Esophagus squamous epithelium (tissue), 5 donors: ENCODE measurements around the gene MED13L. TPM values are rescaled to one million over a fixed set of nuclear protein-coding genes. Genes with fewer than 3 reads are reported as not detected.

Experiments used
- DNase-seq: peaks from one replicate; lab custom pipeline; 2025; lab: John Stamatoyannopoulos, UW
- H3K27ac ChIP-seq, 4 donors: fragments of 200-600 bp; sonication (generic); one replicate each; pipeline ENCODE4 v1.5.1; 2016 to 2019; ENCODE audit warnings: mild to moderate bottlenecking in 1 of 4
- H3K27me3 ChIP-seq, 4 donors: fragments of 200-600 bp; sonication (generic); 1 replicate in 3 of 4; 2 replicates in 1 of 4; pipeline versions ENCODE4 v1.5.1 to v1.6.0; 2017 to 2021; ENCODE audit warnings: antibody characterized with exemption in 1 of 4
- H3K36me3 ChIP-seq, 3 donors: fragments of 200-600 bp; sonication (generic); one replicate each; pipeline ENCODE4 v1.5.1; 2016 to 2019
- H3K4me1 ChIP-seq, 3 donors: fragments of 200-600 bp; sonication (generic); one replicate each; pipeline ENCODE4 v1.5.1; 2017 to 2019
- H3K4me3 ChIP-seq, 4 donors: fragments of 200-600 bp; sonication (generic); 1 replicate in 3 of 4; 2 replicates in 1 of 4; pipeline ENCODE4 v1.5.1; 2016 to 2019; ENCODE audit warnings: mild to moderate bottlenecking in 2 of 4, moderate library complexity in 1 of 4
- H3K9me3 ChIP-seq, 3 donors: fragments of 200-600 bp; sonication (generic); one replicate each; pipeline ENCODE4 v1.5.1; 2016 to 2019
- CTCF ChIP-seq, 6 experiments: fragments of 450-650 bp in 4 of 6; fragments of 200-600 bp in 2 of 6; sonication (generic) in 2 of 6; IDR thresholded peaks; one replicate each; pipeline ENCODE4 v1.5.1; 2016 to 2019; ENCODE audit warnings: antibody characterized with exemption in 6 of 6, mild to moderate bottlenecking in 4 of 6, moderate library complexity in 4 of 6
- POLR2A ChIP-seq, 4 donors: fragments of 450-650 bp; IDR thresholded peaks; one replicate each; pipeline ENCODE4 v1.6.1; 2017; ENCODE audit warnings: antibody characterized with exemption in 4 of 4, mild to moderate bottlenecking in 4 of 4, moderate library complexity in 3 of 4
- WGBS, 2 donors: methylation state at CpG; one replicate each; pipeline ENCODE4 v1.1.5; 2018; 5-methylcytosine and 5-hydroxymethylcytosine counted together
- intact Hi-C: fragments of 100-400 bp; cut with DNase I; formaldehyde crosslinking; loops from one replicate; pipeline ENCODE4 v1.15.0; 2022
- total RNA-seq, 4 donors: library from RNA; depleted of rRNA; stranded (reverse); fragments of >200 nt; gene quantifications; one replicate each; pipeline ENCODE4 v1.1.0, GENCODE V29; 2016
- donor health status: DM: yes; HTN: yes; CAD: no.

The MED13L gene
- total RNA-seq, 4 donors from 2014 or later: 52.2 to 137 (median 62.1) TPM

DNA sequence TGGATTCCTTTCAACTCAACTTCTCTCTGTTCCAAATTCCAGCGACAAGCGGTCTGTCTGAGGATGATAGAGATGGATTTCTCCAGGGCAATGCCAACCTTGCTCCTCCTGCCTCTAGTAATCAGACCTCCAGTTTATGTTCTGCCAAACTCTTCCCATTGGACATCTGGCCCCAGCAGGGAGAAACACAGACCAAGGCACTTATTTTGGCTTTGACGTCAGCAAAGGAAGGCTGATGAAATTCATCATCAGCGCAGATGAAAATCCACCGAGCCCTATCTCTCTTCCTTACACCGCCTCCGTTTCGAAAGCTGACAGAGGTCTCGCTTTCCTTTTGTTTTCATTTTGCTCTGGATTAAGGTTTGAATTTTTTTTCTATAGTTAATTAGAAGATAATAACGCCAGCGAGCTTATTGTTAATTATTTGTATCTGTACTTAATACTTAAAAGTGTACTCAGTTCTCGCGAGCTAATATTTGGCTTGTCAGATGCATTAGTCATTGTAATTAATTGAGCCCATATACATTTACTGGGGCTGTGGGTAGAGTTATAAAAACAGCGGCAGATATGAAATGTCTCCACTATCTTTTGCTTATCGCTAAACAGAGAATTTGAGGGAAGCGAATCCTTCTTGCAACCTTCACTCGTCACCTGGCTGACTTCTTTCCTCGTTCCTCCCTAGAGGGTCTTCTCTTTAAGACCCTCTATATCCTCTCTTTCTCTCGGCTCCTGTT lies 35.9 kb upstream of the MED13L start:
- no peak for TF ChIP-seq CTCF (IDR thresholded peaks at IDR 0.05)
- no peak for TF ChIP-seq POLR2A (IDR thresholded peaks at IDR 0.05)
- H3K9me3 ChIP-seq: peaks cover 0 to 9% (median 0%) of the 10 kb centered on the region in 3 donors
- intact Hi-C loops: no loop called here
- no peaks in the 10 kb centered on the region for H3K27me3 ChIP-seq
- H3K4me1 ChIP-seq: peaks cover 0 to 9% (median under 1%) of the 10 kb centered on the region in 3 donors
- no peaks in the 10 kb centered on the region for H3K36me3 ChIP-seq
- WGBS, 2 donors: 56 to 59% methylated on average over 19 of the region's 19 CpGs
- DNase-seq: no peak
- H3K4me3 ChIP-seq: no peak overlapping the region
- no peak overlapping the region for H3K27ac ChIP-seq

DNA sequence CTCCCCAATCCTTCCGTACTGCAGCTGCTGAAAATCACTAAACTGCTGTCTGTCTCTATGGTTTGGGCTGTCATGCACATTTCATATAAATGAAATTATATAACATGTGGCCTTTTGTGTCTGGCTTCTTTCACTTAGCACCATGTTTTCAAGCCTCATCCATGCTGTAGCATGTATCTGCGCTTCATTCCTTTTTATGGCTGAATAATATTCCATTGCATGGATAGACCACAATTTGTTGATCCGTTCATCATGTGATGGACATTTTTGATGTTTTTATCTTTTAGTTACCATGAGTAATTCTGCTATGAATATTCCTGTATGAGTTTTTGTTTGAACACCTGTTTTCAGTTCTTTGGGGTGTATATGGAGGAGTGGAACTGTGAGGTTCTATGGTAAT lies 32.6 kb upstream of the MED13L start:
- peaks cover 0 to 9% (median 0%) of the 10 kb centered on the region in 3 donors for H3K9me3 ChIP-seq
- WGBS, 2 donors: 85 to 86% methylated on average over 3 of the region's 3 CpGs

DNA sequence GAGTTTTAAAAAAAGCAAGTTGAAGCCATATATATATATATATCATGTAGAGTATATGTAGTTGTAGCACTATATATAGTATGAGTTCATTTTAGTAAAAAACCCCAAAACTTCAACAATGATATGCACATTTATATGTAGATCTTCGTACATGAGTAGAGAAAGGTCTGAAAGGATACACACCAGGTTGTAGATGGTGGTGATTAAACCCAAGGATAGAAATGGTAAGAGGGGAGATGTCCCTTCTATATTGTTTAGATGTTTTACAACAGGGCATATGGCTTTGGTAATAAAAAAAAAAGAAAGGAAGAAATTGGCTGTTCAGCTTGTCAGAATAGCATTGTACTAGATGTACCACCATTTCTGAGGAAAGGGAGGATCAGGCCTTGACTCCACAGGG lies 31.9 kb upstream of the MED13L start:
- H3K27me3 ChIP-seq: no peaks in the 10 kb centered on the region
- DNase-seq: no peak
- H3K36me3 ChIP-seq: no peaks in the 10 kb centered on the region
- 80 to 83% methylated on average over 1 of the region's 1 CpG for WGBS, 2 donors
- TF ChIP-seq CTCF (IDR thresholded peaks at IDR 0.05) (no peak), POLR2A (IDR thresholded peaks at IDR 0.05) (no peak)
- no peaks in the 10 kb centered on the region for H3K4me1 ChIP-seq
- intact Hi-C loops: no loop called here
- no peak overlapping the region for H3K4me3 ChIP-seq
- H3K9me3 ChIP-seq: peaks cover 0 to 9% (median 0%) of the 10 kb centered on the region in 3 donors
- no peak overlapping the region for H3K27ac ChIP-seq

More for the DNA sequence above, 32.6 kb upstream of the MED13L start:
- no peaks in the 10 kb centered on the region for H3K4me1 ChIP-seq
- H3K27ac ChIP-seq: no peak overlapping the region
- intact Hi-C loops: no loop called here
- no peak for DNase-seq
- no peaks in the 10 kb centered on the region for H3K27me3 ChIP-seq
- H3K36me3 ChIP-seq: no peaks in the 10 kb centered on the region
- H3K4me3 ChIP-seq: no peak overlapping the region
- TF ChIP-seq CTCF (IDR thresholded peaks at IDR 0.05) (no peak), POLR2A (IDR thresholded peaks at IDR 0.05) (no peak)

DNA sequence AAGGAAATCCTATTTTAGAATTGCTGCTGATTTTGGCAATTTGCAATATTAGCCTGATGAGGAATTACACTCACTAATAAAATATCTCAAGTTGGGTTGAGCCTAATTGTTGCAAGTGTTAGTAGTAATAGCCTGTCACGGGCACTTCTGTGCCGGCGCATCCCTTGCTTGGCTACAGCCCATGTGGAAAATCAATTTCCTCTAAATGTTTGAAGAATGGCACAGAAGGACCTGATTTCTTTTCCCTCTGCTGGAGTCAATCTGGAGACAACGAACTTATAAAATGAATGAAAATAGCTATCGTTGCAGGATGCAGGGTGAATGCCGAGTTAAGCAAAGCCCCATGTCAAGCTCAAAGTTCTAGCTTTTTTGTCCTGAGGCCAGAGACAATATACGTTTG lies 31.2 kb upstream of the MED13L start:
- DNase-seq: no peak
- Histone ChIP-seq H3K4me3 (no peak overlapping the region), H3K4me1 (no peaks in the 10 kb centered on the region), H3K27me3 (no peaks in the 10 kb centered on the region), H3K9me3 (peaks cover 0 to 9% (median 0%) of the 10 kb centered on the region in 3 donors), H3K36me3 (no peaks in the 10 kb centered on the region), H3K27ac (no peak overlapping the region)
- TF ChIP-seq CTCF (IDR thresholded peaks at IDR 0.05) (no peak), POLR2A (IDR thresholded peaks at IDR 0.05) (no peak)
- 86 to 87% methylated on average over 7 of the region's 7 CpGs for WGBS, 2 donors
- intact Hi-C loops: no loop called here

DNA sequence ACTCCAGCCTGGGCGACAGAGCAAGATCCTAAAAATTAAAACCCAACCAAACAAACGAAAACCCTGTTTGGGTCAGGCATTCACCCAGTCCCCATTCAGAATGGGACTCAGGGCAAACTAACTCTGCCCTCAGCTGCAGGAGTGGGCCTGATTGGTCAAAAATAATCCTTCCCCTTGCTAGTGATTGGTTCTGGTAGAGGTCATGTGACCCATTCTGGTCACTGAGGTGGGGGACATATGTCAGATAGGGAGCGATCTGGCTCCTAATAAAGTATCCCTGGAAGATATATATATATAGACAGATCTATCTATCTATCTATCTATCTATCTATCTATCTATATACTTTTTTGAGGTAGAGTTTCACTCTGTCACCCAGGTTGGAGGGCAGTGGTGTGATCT lies 29.5 kb upstream of the MED13L start:
- Histone ChIP-seq H3K27me3 (no peaks in the 10 kb centered on the region), H3K9me3 (peaks cover 0 to 9% (median 0%) of the 10 kb centered on the region in 3 donors), H3K4me3 (no peak overlapping the region), H3K36me3 (no peaks in the 10 kb centered on the region), H3K4me1 (no peaks in the 10 kb centered on the region), H3K27ac (no peak overlapping the region)
- intact Hi-C loops: no loop called here
- no peak for TF ChIP-seq POLR2A (IDR thresholded peaks at IDR 0.05)
- no peak for TF ChIP-seq CTCF (IDR thresholded peaks at IDR 0.05)
- DNase-seq: no peak
- 94 to 96% methylated on average over 2 of the region's 3 CpGs for WGBS, 2 donors
